Stimulated activated CD8-positive, alpha-beta memory T cell treated with anti-CD3 and anti-CD28 coated beads, Interleukin-15, amount 100 ng/mL, for 4 hours (primary cell): ENCODE data around the gene TSGA10IP.
A peak's percentile ranks its signal among the peaks of the same experiment; 100 is the strongest.

Experiments
- DNase-seq, 2 donors: peaks; one replicate each; pipeline ENCODE4 v3.0.0-alpha.2; 2020; ENCODE audit warnings: low read depth in 2 of 2

Gene TSGA10IP

GRCh38 chr11:65917434-65918210 is 27.7 kb upstream of the TSGA10IP start:
- no peak for DNase-seq

- DNase-seq: no peak
These were observed 26.8 kb upstream of the TSGA10IP start, which contains the start of gene C11orf68 for GRCh38 chr11:65918211-65919140. C11orf68 (minus strand) TSS chr11:65919062; CDS start chr11:65919031, 31 bp downstream.

- peak; percentile 97 to 99 for DNase-seq
These were observed 26.1 kb upstream of the TSGA10IP start, which contains the start of gene DRAP1 for GRCh38 chr11:65919141-65919572. DRAP1 (plus strand) TSS chr11:65919426; CDS start chr11:65919502, 76 bp downstream.

GRCh38 chr11:65919573-65920371 is 25.5 kb upstream of the TSGA10IP start:
- DNase-seq: no peak

GRCh38 chr11:65920372-65920802 is 24.9 kb upstream of the TSGA10IP start:
- no peak for DNase-seq

- no peak for DNase-seq
These were observed 24.2 kb upstream of the TSGA10IP start for GRCh38 chr11:65921033-65921555.

GRCh38 chr11:65921876-65922275 is 23.4 kb upstream of the TSGA10IP start:
- DNase-seq: no peak

- DNase-seq: no peak
These were observed 22.7 kb upstream of the TSGA10IP start for GRCh38 chr11:65922565-65922964.

GRCh38 chr11:65925397-65925796 is 19.9 kb upstream of the TSGA10IP start:
- no peak for DNase-seq

GRCh38 chr11:65927904-65928397 is 17.3 kb upstream of the TSGA10IP start:
- peak; percentile 39 to 66 for DNase-seq

- DNase-seq: no peak
These were observed 16.6 kb upstream of the TSGA10IP start for GRCh38 chr11:65928667-65929066.

- DNase-seq: no peak
These were observed 13.3 kb upstream of the TSGA10IP start for GRCh38 chr11:65931773-65932557.

- DNase-seq: no peak
These were observed 12.7 kb upstream of the TSGA10IP start for GRCh38 chr11:65932558-65932919.

GRCh38 chr11:65934014-65934413 is 11.3 kb upstream of the TSGA10IP start:
- no peak for DNase-seq

GRCh38 chr11:65937766-65938165 is 7.5 kb upstream of the TSGA10IP start:
- DNase-seq: no peak

GRCh38 chr11:65941720-65942310 is 3.5 kb upstream of the TSGA10IP start:
- no peak for DNase-seq

GRCh38 chr11:65942531-65942930 is 2.7 kb upstream of the TSGA10IP start:
- DNase-seq: no peak

- no peak for DNase-seq
These were observed 1.1 kb upstream of the TSGA10IP start for GRCh38 chr11:65944191-65944590.

GRCh38 chr11:65944767-65945166 is 513 bp upstream of the TSGA10IP start:
- no peak for DNase-seq
